ENCODE results near the gene SAMD14. TPM values are rescaled to one million over a fixed set of nuclear protein-coding genes. Genes with fewer than 3 reads are reported as not detected.
A peak's percentile ranks its signal among the peaks of the same experiment; 100 is the strongest.

The SAMD14 gene
- total RNA-seq, 1 experiment from 2014 or later, result not detected

GRCh38 chr17:50151937-50152547, 22.1 kb upstream of the SAMD14 start:
- H3K4me3 ChIP-seq, result peak overlapping the region; percentile 65
- no peaks in the 10 kb centered on the region for H3K9me3 ChIP-seq
- H3K27me3 ChIP-seq, result no peaks in the 10 kb centered on the region
- peak; percentile 97 for DNase-seq
- H3K36me3 ChIP-seq, result peaks cover 22% of the 10 kb centered on the region

GRCh38 chr17:50151041-50151936, 21.3 kb upstream of the SAMD14 start:
- Histone ChIP-seq H3K4me3 (peak overlapping the region; percentile 65), H3K9me3 (no peaks in the 10 kb centered on the region)
- DNase-seq, result peak; percentile 96

GRCh38 chr17:50150354-50151040, 20.5 kb upstream of the SAMD14 start, which contains the start of gene PPP1R9B:
Gene PPP1R9B (minus strand): TSS chr17:50150677. CDS start chr17:50150513, 164 bp downstream.
- Histone ChIP-seq H3K4me3 (peak within 1 kb of the TSS; percentile 65), H3K27me3 (no peaks in the 10 kb centered on the region), H3K9me3 (no peaks in the 10 kb centered on the region), H3K36me3 (peaks cover 35% of the 10 kb centered on the region)
- DNase-seq, result no peak

More at GRCh38 chr17:50151041-50151936, 21.3 kb upstream of the SAMD14 start:
- Histone ChIP-seq H3K36me3 (peaks cover 29% of the 10 kb centered on the region), H3K27me3 (no peaks in the 10 kb centered on the region)

GRCh38 chr17:50149417-50150353, 19.7 kb upstream of the SAMD14 start:
- H3K4me3 ChIP-seq, result peak overlapping the region; percentile 65
- DNase-seq, result peak; percentile 44
- peaks cover 44% of the 10 kb centered on the region for H3K36me3 ChIP-seq
- H3K27me3 ChIP-seq, result no peaks in the 10 kb centered on the region
- H3K9me3 ChIP-seq, result no peaks in the 10 kb centered on the region

- peaks cover 50% of the 10 kb centered on the region for H3K36me3 ChIP-seq
- H3K9me3 ChIP-seq, result no peaks in the 10 kb centered on the region
- no peaks in the 10 kb centered on the region for H3K27me3 ChIP-seq
- peak overlapping the region; percentile 65 for H3K4me3 ChIP-seq
- DNase-seq, result no peak
Observed at GRCh38 chr17:50149091-50149416, 19.1 kb upstream of the SAMD14 start.

GRCh38 chr17:50148226-50149090, 18.5 kb upstream of the SAMD14 start:
- Histone ChIP-seq H3K9me3 (no peaks in the 10 kb centered on the region), H3K4me3 (peak overlapping the region; percentile 65), H3K27me3 (no peaks in the 10 kb centered on the region), H3K36me3 (peaks cover 56% of the 10 kb centered on the region)
- DNase-seq, result peak; percentile 75

- Histone ChIP-seq H3K36me3 (peaks cover 62% of the 10 kb centered on the region), H3K9me3 (no peaks in the 10 kb centered on the region), H3K4me3 (peak overlapping the region; percentile 65), H3K27me3 (no peaks in the 10 kb centered on the region)
- DNase-seq, result peak; percentile 42
Observed at GRCh38 chr17:50147841-50148225, 17.9 kb upstream of the SAMD14 start.

- Histone ChIP-seq H3K4me3 (peak overlapping the region; percentile 65), H3K9me3 (no peaks in the 10 kb centered on the region), H3K27me3 (no peaks in the 10 kb centered on the region), H3K36me3 (peaks cover 69% of the 10 kb centered on the region)
- DNase-seq, result no peak
Observed at GRCh38 chr17:50146927-50147665, 17.1 kb upstream of the SAMD14 start.

GRCh38 chr17:50146230-50146926, 16.4 kb upstream of the SAMD14 start:
- H3K36me3 ChIP-seq, result peaks cover 75% of the 10 kb centered on the region
- H3K27me3 ChIP-seq, result no peaks in the 10 kb centered on the region
- H3K4me3 ChIP-seq, result no peak overlapping the region
- no peaks in the 10 kb centered on the region for H3K9me3 ChIP-seq
- no peak for DNase-seq

GRCh38 chr17:50145532-50146229, 15.7 kb upstream of the SAMD14 start:
- Histone ChIP-seq H3K36me3 (peaks cover 81% of the 10 kb centered on the region), H3K9me3 (no peaks in the 10 kb centered on the region), H3K27me3 (no peaks in the 10 kb centered on the region), H3K4me3 (no peak overlapping the region)
- DNase-seq, result no peak

- no peak overlapping the region for H3K4me3 ChIP-seq
- H3K27me3 ChIP-seq, result no peaks in the 10 kb centered on the region
- DNase-seq, result no peak
- no peaks in the 10 kb centered on the region for H3K9me3 ChIP-seq
- H3K36me3 ChIP-seq, result peaks cover 88% of the 10 kb centered on the region
Observed at GRCh38 chr17:50144845-50145531, 15.0 kb upstream of the SAMD14 start.

- H3K9me3 ChIP-seq, result no peaks in the 10 kb centered on the region
- H3K4me3 ChIP-seq, result no peak overlapping the region
- H3K27me3 ChIP-seq, result no peaks in the 10 kb centered on the region
- no peak for DNase-seq
- peaks cover 94% of the 10 kb centered on the region for H3K36me3 ChIP-seq
Observed at GRCh38 chr17:50144355-50144754, 14.4 kb upstream of the SAMD14 start.

GRCh38 chr17:50143461-50144176, 13.7 kb upstream of the SAMD14 start:
- no peaks in the 10 kb centered on the region for H3K9me3 ChIP-seq
- H3K27me3 ChIP-seq, result no peaks in the 10 kb centered on the region
- H3K36me3 ChIP-seq, result peaks cover 96% of the 10 kb centered on the region
- no peak for DNase-seq
- no peak overlapping the region for H3K4me3 ChIP-seq

All from MG63 (cell line).